ENCODE data around the gene TMEM181.

DNA sequence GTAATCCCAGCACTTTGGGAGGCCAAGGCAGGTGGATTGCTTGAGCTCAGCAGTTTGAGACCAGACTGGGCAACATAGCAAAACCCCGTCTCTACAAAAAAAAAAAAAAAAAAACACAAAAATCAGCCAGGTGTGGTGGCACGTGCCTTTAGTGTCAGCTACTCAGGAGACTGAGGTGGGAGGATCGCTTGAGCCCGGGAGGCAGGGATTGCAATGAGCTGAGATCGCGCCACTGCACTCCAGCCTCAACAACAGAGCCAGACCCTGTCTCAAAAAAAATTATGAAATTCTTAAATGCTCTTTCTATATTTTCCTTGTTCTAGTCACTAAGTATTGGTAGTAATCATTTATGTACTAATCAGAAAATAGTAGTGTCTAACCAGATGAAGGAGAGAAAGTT lies 120.6 kb downstream of the TMEM181 start:
- TF ChIP-seq POLR2AphosphoS5 (IDR thresholded peaks at IDR 0.05; ENCODE audit: low read depth, low read length) (no peak), SPI1 (IDR thresholded peaks at IDR 0.05; ENCODE audit: low read depth, low read length) (no peak)
